Left colon (tissue), 2 donors: ENCODE measurements around the gene HADHA. TPM values are rescaled to one million over a fixed set of nuclear protein-coding genes. Genes with fewer than 3 reads are reported as not detected.
A peak's percentile ranks its signal among the peaks of the same experiment; 100 is the strongest.
"Not testable (repeated sequence)": the region's sequence is repeated elsewhere in the genome, so short reads cannot be mapped to it uniquely, and the experiment has no call there.

Experiments
- ATAC-seq: fragments of 200-7000 bp; cut with Tn5 transposase; one replicate; pipeline ENCODE4 v1.9.1; 2020; ENCODE audit warnings: mild to moderate bottlenecking, moderate library complexity
- DNase-seq, 2 donors: peaks; one replicate each; pipeline ENCODE4 v3.0.0-alpha.2; 2020
- intact Hi-C, 2 donors: fragments of 100-400 bp; cut with DNase I in 1 of 2; cut with micrococcal nuclease in 1 of 2; formaldehyde crosslinking; loops; one replicate each; pipeline versions ENCODE4 v1.11.2 to v1.14.0; 2022; cut with DNase I, micrococcal nuclease
- total RNA-seq, 2 donors: library from RNA; stranded (reverse); fragmentation: NEBNext Ultra II Directional; extraction: Animal tissue kit (Norgen Biotek cat#: 25700); gene quantifications; one replicate each; pipeline ENCODE4 v1.2.1, GENCODE V29; 2021
- donor health status: DM: no; HTN: no; CAD: no.
- donor health status: DM: yes; HTN: yes; CAD: no.

Gene HADHA
- total RNA-seq, 2 donors from 2014 or later, result 239 to 294 TPM

- intact Hi-C loops, result no loop called here
- ATAC-seq, result no peak
- DNase-seq, result no peak
Measured at GRCh38 chr2:26179446-26179913, 65.0 kb downstream of the HADHA start.

GRCh38 chr2:26178746-26179436, 65.5 kb downstream of the HADHA start:
- intact Hi-C loops, result no loop called here
- DNase-seq (peak in 1 of 2 donors; percentile 45), ATAC-seq (peak; percentile 75)

- no peak for ATAC-seq
- intact Hi-C loops, result no loop called here
- DNase-seq, result no peak
Measured at GRCh38 chr2:26178246-26178645, 66.2 kb downstream of the HADHA start.

- ATAC-seq, result no peak
- intact Hi-C loops, result no loop called here
- no peak for DNase-seq
Measured at GRCh38 chr2:26177122-26177521, 67.3 kb downstream of the HADHA start.

- DNase-seq (no peak), ATAC-seq (no peak)
- intact Hi-C loops, result no loop called here
Measured at GRCh38 chr2:26176279-26176615, 68.2 kb downstream of the HADHA start.

GRCh38 chr2:26175466-26176278, 68.8 kb downstream of the HADHA start:
- ATAC-seq (no peak), DNase-seq (no peak)
- intact Hi-C loops, result no loop called here

- intact Hi-C loops, result no loop called here
- no peak for DNase-seq
- no peak for ATAC-seq
Measured at GRCh38 chr2:26174691-26175465, 69.6 kb downstream of the HADHA start.

GRCh38 chr2:26173776-26174482, 70.5 kb downstream of the HADHA start:
- ATAC-seq (no peak), DNase-seq (no peak)
- intact Hi-C loops, result no loop called here

GRCh38 chr2:26172871-26173775, 71.3 kb downstream of the HADHA start, which contains the start of gene GAREM2:
GAREM2 (plus strand) TSS chr2:26173088; CDS start chr2:26173221, 133 bp downstream.
- peak; percentile 45 for ATAC-seq
- DNase-seq, result no peak
- intact Hi-C loops, result no loop called here

- intact Hi-C loops, result no loop called here
- peak; percentile 23 for ATAC-seq
- no peak for DNase-seq
Measured at GRCh38 chr2:26172189-26172870, 72.1 kb downstream of the HADHA start.

GRCh38 chr2:26170795-26171194, 73.6 kb downstream of the HADHA start:
- peak; percentile 60 for ATAC-seq
- no peak for DNase-seq
- intact Hi-C loops, result no loop called here

GRCh38 chr2:26169681-26170414, 74.6 kb downstream of the HADHA start:
- DNase-seq, result no peak
- intact Hi-C loops, result no loop called here
- no peak for ATAC-seq

- no peak for ATAC-seq
- intact Hi-C loops, result no loop called here
- DNase-seq, result no peak
Measured at GRCh38 chr2:26169226-26169625, 75.2 kb downstream of the HADHA start.

- DNase-seq, result no peak
- no peak for ATAC-seq
- intact Hi-C loops, result no loop called here
Measured at GRCh38 chr2:26168785-26169184, 75.6 kb downstream of the HADHA start.

- ATAC-seq, result not testable (repeated sequence)
Measured at GRCh38 chr2:26166541-26166940, 77.9 kb downstream of the HADHA start.

GRCh38 chr2:26165403-26165802, 79.0 kb downstream of the HADHA start:
- intact Hi-C loops, result no loop called here
- ATAC-seq (no peak), DNase-seq (no peak)

More at GRCh38 chr2:26166541-26166940, 77.9 kb downstream of the HADHA start:
- intact Hi-C loops, DNase-seq: not testable (repeated sequence)
